ENCODE measurements around the gene CROCC2.

The CROCC2 gene

GRCh38 chr2:240906141-240906910, at the start of gene CROCC2:
Gene CROCC2 (plus strand): TSS chr2:240906336. CDS start chr2:240906514, 178 bp downstream.
- no peak for DNase-seq (ENCODE audit: low read depth)

DNA sequence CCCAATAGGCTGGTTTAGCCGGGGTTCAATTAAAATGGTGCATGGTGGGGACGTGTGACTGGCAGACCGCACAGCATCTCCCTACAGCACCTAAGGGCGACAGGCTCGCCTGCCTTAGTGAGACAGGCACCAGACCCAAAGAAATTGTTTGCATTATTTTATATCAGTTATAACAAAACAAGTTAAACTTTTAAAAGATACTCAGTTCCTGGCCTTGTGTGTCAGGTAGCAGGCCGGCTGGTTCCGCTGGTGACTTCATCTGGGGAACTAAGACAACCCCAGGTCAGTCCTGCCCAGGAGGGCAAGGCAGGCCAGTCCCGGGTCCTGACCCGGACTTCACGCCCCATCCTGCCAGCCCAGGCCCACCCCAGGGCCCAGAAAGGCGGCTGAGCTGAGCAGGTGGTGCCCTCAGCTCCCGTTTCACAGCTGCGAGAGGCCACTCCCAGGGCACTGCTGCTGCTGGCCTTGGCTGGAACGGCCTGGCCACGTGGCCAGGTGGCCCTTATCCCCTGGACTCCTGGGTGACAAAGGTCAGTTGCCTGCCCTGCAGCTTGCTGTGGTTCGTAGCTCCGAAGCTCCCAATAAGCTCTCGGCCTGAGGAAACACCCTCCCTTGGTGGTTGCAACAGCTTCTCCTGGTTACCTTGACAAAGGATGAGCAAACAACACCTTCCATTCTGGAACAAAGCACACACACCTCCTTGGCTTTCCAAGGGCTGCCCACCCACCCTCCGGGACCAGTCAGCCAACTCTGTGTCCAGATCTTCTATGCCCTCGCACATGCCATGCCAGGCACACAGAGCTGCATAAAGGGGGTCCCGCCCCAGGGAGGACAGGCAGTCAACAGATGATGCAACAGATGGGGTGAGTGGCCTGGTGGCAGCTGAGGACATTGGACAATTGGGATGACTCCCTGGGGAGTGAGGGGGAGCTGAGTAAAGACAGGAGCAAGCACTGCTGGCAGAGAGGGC, 48.8 kb upstream of the CROCC2 start:
- DNase-seq (ENCODE audit: low read depth), result no peak

DNA sequence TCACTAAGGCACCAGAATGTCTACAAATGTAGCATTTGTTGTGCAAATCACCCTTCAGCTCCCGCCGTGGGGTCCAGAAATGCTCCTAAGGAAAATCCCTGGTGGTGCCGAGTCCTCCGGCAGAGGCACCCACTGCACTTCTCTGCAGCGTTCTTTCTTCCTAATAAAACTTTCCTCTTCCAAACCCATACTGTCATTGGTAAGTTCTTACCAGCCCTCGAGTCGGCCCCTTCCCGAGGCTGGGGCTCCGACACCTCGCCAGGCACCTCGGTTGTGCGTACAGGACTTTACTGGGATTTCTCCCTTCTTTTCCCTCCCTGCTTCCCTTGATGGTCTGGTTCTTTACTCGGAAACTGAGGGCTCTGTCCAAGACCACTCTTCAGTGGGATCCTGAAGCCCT, 47.8 kb upstream of the CROCC2 start:
- no peak for DNase-seq (ENCODE audit: low read depth)

DNA sequence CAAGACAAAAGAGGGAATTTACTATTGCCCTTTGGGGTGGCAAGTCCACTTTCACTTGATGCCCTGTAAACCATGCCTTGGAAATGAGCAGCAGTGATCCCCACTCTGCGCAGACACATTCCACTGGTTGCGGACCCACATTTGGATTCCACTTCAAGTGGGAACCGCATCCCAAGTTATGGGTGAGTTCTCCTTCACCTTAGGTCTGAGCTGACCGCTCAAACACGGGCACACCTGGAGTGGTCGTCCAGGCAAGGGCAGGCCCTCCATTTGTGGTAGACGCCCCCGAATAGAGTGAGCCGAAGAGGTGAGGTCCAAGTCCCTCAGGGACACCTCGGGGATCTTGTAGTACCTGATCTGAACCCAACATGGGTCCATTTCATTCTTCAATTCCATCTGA, 47.3 kb upstream of the CROCC2 start:
- DNase-seq (ENCODE audit: low read depth), result no peak

DNA sequence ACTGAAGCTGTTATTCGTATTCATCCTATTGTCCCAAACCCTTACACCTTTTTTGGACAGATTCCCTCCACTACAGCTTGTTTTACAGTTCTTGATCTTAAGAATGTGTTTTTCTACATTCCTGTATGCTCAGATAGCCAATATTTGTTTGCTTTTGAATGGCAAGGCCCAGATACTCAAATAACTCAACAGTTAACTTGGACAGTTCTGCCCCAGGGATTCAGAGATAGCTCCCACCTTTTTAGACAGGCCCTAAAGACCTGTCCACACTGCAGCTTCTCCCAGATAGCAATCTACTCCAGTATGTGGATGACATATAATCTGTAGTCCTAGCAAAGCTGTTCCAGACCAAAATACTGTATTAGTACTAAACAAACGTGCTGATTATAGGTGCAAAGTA, 44.6 kb upstream of the CROCC2 start:
- DNase-seq (ENCODE audit: low read depth), result no peak

DNA sequence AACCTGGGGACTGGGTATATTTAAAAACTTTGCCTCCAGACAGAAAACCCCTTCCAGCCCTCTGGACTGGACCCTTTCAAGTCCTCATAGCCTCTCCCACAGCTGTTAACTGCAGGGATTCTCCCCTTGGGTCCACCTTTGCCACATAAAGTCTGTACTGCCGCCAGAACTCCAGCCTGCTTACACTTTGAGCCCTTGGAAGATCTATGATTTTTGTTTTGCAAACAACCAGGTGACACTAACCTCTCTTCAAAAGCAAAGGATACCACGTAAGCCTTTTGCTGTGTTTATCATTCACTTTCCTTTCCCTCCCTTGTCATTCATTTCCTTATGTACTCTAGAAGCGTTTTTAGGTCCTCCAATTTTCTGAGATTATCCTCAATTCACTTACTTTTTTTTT, 41.7 kb upstream of the CROCC2 start:
- DNase-seq (ENCODE audit: low read depth), result no peak

DNA sequence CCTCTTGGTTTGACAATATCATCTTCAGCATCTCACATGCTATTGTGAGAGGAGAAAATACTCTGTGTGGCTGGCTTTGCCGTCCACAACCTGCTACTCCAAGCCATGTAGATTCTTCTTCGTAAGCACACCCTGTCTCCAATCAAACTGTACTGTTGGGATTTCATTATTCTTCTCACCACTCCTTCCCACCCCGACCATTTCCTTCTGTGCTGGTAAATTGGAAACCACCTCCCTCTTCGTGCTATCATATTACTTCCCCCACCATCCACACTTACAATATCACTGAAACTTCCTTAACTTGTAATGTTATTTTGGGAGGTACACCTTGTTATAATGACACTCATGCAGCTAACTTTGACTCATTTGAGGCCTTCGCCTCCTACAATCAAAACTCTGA, 40.7 kb upstream of the CROCC2 start:
- DNase-seq (ENCODE audit: low read depth), result no peak

DNA sequence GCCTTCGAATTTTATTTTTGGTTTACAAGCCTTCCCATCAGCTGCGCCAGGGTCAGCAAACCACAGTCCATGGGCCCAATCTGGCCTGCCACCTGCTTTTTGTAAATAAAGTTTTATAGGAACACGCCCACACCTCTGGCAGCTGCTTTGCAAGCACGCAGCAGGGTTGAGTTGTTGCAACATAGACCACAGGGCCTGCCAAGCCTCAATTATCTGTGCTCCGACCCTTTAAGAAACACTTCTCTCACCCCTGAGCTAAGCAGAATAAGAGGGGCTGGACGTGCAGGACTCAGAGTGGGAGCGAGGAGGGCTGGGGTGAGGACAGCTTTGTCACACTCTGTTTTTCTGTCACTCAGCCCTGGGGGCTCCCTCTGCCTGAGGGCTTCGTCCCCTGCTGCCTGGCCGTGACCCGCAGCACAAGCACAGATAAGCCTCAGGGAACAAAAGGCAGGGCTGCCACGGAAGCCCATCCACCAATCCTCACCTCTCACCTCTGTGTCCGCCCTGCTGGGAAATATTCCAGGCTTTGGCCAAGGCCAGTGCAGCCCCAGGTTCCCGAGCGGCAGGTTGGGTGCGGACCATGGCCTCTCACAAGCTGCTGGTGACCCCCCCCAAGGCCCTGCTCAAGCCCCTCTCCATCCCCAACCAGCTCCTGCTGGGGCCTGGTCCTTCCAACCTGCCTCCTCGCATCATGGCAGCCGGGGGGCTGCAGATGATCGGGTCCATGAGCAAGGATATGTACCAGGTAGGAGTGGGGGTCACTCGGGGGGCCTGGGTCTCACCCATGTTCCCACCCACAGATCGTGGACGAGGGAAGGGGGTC, 37.6 kb upstream of the CROCC2 start, which contains the start of gene AGXT:
Gene AGXT, plus strand, starts transcription at position 539 of the 823 bp plus-strand sequence. Its CDS starts 42 bp downstream, at position 581.
- no peak for DNase-seq (ENCODE audit: low read depth)

DNA sequence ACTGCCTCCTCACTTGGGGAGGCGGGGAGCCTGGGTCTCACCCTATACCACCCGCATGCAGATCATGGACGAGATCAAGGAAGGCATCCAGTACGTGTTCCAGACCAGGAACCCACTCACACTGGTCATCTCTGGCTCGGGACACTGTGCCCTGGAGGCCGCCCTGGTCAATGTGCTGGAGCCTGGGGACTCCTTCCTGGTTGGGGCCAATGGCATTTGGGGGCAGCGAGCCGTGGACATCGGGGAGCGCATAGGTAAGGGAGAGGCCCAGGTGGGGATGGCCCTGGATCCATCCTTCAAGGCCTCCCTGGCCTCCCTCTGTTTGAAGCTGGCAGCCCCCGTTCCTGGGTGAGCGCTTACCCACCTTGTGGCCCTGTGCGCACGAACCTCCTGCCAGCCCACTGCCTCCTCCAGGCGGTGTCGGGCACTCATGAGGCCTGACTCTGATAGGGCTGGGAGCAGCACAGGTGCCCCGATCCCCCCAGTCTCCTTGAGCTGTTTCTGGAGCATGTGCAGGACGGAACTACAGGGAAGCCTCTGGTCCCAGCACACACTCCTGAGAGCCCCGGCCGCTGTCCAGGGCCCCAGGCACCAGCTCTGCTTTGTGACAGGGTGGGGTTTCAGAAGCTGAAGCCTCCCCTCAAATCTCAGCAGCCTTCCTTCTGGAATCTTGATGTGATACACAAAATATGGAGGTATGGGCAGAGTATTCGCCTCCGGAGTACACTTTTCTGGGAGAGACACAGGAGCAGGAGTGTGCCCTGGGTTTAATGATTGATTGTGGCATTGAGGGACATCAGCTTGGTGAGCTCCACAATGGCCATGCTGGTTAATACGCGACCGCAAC, 36.8 kb upstream of the CROCC2 start:
- DNase-seq (ENCODE audit: low read depth), result no peak

DNA sequence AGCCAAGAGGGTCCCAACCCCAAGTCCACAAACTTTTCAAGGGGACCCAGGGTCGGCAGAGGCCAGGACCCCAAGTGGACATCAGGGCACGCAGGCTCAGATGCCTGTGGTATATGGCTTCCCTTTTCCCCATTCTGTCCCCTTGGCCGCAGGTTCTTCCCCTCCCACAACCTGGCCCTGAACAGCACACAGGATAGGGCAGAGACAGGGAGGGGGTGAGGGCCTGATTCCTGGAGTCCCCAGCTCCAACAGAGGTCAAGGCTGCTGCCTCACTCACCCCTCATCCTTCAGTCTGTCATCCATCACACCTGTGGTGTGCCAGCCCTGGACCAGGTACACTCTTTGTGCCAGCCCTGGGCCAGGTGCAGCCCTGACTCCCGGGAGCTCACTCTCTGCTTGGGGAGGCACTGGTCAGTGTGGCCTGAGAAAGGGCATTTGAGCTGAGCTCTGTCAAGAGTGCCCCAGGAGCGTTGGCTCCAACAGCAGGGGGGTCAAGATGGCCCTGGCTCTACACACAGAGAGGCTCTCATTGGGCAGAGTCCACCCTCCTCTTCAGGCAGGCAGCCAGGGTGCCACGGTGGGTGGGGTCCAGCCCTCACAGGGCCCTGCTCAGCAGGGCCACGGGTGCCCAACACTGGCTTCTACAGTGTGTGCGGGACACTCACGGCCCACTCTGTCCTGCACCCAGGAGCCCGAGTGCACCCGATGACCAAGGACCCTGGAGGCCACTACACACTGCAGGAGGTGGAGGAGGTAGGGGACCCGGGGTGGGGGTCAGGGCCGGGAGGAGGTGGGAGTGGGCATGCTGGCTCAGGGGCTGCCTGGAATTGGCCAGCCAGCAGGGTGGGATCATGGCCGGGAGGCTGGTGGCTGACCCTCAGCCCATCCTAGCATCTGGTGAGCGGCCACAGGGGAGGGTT, 35.9 kb upstream of the CROCC2 start:
- DNase-seq (ENCODE audit: low read depth), result no peak

- DNase-seq (ENCODE audit: low read depth), result no peak
Observed at GRCh38 chr2:240871071-240871958, 34.8 kb upstream of the CROCC2 start.

DNA sequence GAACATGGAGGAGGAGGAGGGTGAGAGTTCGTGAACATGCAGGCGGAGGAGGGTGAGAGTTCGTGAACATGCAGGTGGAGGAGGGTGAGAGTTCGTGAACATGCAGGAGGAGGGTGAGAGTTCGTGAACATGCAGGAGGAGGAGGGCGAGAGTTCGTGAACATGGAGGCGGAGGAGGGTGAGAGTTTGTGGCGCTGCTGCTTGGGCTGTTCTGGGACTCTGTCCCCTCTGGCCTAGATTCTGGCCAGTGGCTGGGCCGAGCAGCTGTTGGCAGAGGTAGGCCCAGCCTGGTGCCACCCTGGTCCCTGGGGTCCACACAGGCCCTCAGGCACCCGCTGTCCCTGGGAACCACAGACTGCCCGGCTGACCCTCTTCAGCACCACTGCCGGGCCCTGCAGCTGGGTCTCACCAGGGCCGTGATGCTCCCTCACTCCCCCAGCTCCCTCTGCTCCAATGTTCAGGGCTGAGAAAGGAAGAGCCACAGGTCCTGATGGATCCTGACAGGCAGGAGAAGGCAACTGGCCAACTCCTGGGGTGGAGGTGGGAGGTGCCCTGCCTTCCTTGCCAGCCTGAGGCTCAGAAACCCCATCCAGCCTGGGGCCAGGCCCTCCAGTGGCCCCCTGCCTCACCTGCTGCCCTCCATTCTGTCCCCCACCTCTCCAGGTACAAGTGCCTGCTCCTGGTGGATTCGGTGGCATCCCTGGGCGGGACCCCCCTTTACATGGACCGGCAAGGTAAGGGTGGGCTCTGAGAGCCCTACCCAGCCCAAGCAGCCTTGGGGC, 33.6 kb upstream of the CROCC2 start:
- DNase-seq (ENCODE audit: low read depth), result no peak

- no peak for DNase-seq (ENCODE audit: low read depth)
Observed at GRCh38 chr2:240873098-240873788, 32.9 kb upstream of the CROCC2 start.

DNA sequence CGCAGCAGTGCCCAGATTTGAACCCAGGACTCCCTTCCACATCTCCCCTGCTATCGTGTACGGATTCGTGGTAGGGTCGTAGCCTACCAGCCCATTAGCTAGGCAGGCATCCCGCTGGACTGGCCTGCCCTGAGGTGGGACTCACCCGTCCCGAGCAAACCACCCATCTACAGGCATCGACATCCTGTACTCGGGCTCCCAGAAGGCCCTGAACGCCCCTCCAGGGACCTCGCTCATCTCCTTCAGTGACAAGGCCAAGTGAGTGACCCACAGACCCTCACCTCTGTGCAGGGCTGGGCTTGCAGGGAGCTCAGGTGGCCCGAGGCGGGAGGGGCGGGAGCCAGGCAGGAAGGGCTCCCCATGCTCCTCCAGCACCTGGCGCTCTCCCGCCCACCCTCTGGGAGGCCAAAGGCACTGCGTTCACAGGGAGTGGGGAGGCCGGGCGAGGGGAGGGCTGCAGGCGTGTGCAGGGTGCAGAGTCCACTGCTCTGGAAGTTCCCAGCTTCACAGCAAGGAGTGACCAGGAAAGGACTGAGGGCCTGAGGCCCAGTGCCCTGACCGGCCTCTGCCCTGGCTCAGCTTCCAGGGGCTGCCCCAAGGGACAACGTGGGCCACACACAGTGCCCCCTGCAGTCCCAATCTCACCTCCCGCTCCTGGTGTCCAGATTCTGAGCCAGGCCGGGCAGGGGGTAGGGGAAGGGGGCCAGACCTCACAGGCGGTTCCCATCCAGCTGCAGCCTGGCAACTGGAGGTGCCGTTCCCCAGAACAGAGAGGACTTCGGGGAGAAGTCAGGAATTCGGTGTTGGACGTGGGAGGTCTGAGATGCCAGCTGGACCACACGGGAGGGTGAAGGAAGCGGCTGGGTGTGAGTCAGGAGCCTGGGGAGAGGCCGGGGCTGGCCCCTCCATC, 32.1 kb upstream of the CROCC2 start:
- no peak for DNase-seq (ENCODE audit: low read depth)

DNA sequence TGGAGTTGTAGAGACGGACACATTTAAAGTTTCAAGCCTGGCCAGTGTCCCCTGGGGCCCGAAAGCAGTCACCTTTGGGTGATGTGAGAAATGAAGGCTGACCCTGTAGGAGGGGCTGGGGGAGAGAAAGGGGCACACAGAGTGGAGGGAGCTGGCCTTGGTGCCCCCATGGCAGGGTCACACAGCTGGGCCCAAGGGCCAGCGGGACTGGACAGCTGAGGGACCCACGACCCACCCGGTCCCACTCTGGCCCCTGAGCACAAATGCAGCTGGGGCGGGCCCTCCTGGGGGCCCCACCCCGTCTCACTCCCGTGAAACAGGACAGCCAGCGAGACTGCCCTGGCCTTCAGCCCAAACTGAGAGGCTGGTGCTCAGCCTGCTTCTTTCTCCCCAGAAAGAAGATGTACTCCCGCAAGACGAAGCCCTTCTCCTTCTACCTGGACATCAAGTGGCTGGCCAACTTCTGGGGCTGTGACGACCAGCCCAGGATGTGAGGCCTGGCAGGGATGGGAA, 31.4 kb upstream of the CROCC2 start:
- DNase-seq (ENCODE audit: low read depth), result no peak
